Fibroblast of lung (primary cell): ENCODE measurements around the gene KAT14. TPM values are rescaled to one million over a fixed set of nuclear protein-coding genes. Genes with fewer than 3 reads are reported as not detected.
"Not testable (repeated sequence)": the region's sequence is repeated elsewhere in the genome, so short reads cannot be mapped to it uniquely, and the experiment has no call there.

Source experiments
- DNase-seq, 2 donors: peaks; one replicate each; pipeline versions ENCODE4 v3.0.0 to v3.0.0-alpha.2; 2010; ENCODE audit warnings: low read depth in 2 of 2
- H2AFZ ChIP-seq: 2 replicates; pipeline ENCODE4 v1.5.1; 2012; ENCODE audit warnings: low read length, control low read depth, inconsistent platforms
- H3K27ac ChIP-seq: 2 replicates; pipeline ENCODE4 v1.5.1; 2011; ENCODE audit warnings: low read length, control low read depth; ENCODE audit not compliant: insufficient read depth
- H3K27me3 ChIP-seq: 2 replicates; pipeline ENCODE4 v1.5.1; 2011; ENCODE audit warnings: mild to moderate bottlenecking, low read length; ENCODE audit not compliant: control insufficient read depth, insufficient read depth
- H3K36me3 ChIP-seq: 2 replicates; pipeline ENCODE4 v1.5.1; 2011; ENCODE audit warnings: low read length; ENCODE audit not compliant: control insufficient read depth, insufficient read depth
- H3K4me1 ChIP-seq: 2 replicates; pipeline ENCODE4 v1.5.1; 2011; ENCODE audit warnings: low read length; ENCODE audit not compliant: control insufficient read depth, insufficient read depth; ENCODE audit errors: extremely low read depth
- H3K4me2 ChIP-seq: 2 replicates; pipeline ENCODE4 v1.5.1; 2011; ENCODE audit warnings: low read length, control low read depth; ENCODE audit not compliant: insufficient read depth; ENCODE audit errors: extremely low read depth
- H3K4me3 ChIP-seq, 4 experiments: fragments of 200-600 bp in 1 of 4; sonication (generic) in 1 of 4; replicated peaks in 1 of 4; 2 replicates each; pipeline ENCODE4 v1.5.1; 2011 to 2016; ENCODE audit warnings: low read length in 4 of 4, low read depth in 3 of 4, mild to moderate bottlenecking in 3 of 4, control low read depth in 2 of 4, inconsistent platforms in 1 of 4, mixed read lengths in 1 of 4; ENCODE audit not compliant: insufficient read depth in 1 of 4; ENCODE audit errors: control extremely low read depth in 1 of 4
- H3K79me2 ChIP-seq: 2 replicates; pipeline ENCODE4 v1.5.1; 2012; ENCODE audit warnings: mild to moderate bottlenecking, low read length, inconsistent platforms; ENCODE audit not compliant: control insufficient read depth, insufficient read depth
- H3K9ac ChIP-seq: 2 replicates; pipeline ENCODE4 v1.5.1; 2011; ENCODE audit warnings: mild to moderate bottlenecking, low read length, control low read depth; ENCODE audit not compliant: insufficient read depth
- H3K9me3 ChIP-seq: 2 replicates; pipeline ENCODE4 v1.5.1; 2012; ENCODE audit warnings: low read depth, low read length; ENCODE audit not compliant: control insufficient read depth, insufficient read depth
- H4K20me1 ChIP-seq: 2 replicates; pipeline ENCODE4 v1.5.1; 2011; ENCODE audit warnings: low read length; ENCODE audit not compliant: control insufficient read depth, insufficient read depth; ENCODE audit errors: extremely low read depth
- CTCF ChIP-seq, 2 donors: IDR thresholded peaks in 1 of 2; conservative IDR thresholded peaks in 1 of 2; 1 replicate in 1 of 2; 2 replicates in 1 of 2; pipeline ENCODE4 v1.5.1; 2011 to 2012; ENCODE audit warnings: low read length in 2 of 2, control low read depth in 1 of 2, inconsistent platforms in 1 of 2, low read depth in 1 of 2, mild to moderate bottlenecking in 1 of 2
- EZH2 ChIP-seq: IDR thresholded peaks from 2 replicates; pipeline ENCODE4 v1.5.1; 2012; ENCODE audit warnings: low read length, control low read depth, mild to moderate bottlenecking; ENCODE audit errors: missing control alignments
- polyA plus RNA-seq, 2 donors: library from polyadenylated mRNA; depleted of rRNA in 1 of 2; stranded (reverse) in 1 of 2; unstranded in 1 of 2; fragments of >200 nt; gene quantifications; 2 replicates each; pipeline ENCODE4 v1.2.1, GENCODE V29; 2011 to 2012; ENCODE audit warnings: missing spikeins in 1 of 2
- total RNA-seq: library from RNA; depleted of rRNA; stranded (reverse); fragments of >200 nt; gene quantifications from 2 replicates; pipeline ENCODE4 v1.2.1, GENCODE V29; 2014

The KAT14 gene
- total and polyA plus RNA-seq, 2 donors (not counting 1 experiment from before 2014, with no cell fraction given), result 9.8 to 17.0 TPM

DNA sequence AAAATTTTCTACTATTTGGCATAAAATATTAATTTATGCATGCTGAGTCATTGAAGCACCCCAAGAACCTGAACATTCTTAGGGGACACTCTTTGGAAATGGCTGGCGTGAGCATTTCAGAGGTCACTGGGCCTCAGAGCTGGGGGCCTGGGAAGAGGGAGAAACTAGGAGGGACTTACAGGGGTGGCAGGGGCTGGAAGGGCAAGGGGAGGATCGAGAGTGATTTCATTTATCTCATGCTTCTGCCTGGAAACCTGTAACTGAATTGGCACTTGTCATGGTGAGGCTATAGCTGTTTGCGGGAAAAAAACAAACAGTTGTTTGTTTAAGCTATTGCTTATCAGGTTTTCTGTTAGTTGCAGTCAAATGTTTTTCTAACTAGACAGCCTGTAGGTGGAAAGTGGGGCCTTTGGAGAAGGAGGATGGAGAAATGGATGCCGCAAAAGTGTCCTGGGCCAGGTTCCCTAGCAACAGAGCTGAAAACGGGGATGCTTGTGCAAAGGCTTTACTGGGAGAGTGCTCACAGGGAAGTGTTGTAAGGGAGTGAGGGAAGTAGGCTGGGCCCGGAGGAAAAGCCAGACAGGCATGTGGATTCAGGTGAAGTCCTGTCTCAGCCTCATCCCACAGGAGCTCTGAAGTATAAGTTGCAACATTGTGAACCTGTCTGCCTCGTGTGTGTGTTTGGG, 36.4 kb upstream of the KAT14 start:
- Histone ChIP-seq H3K9me3 (no peaks in the 10 kb centered on the region), H3K36me3 (no peaks in the 10 kb centered on the region), H3K9ac (no peak overlapping the region), H3K27ac (no peak overlapping the region), H3K79me2 (no peaks in the 10 kb centered on the region), H3K27me3 (no peaks in the 10 kb centered on the region), H3K4me1 (no peaks in the 10 kb centered on the region), H3K4me2 (no peak overlapping the region), H4K20me1 (no peaks in the 10 kb centered on the region), H2AFZ (no peak overlapping the region), H3K4me3 (no peak overlapping the region)
- DNase-seq, result no peak
- no peak for TF ChIP-seq CTCF (conservative IDR thresholded peaks at IDR 0.05 in 1 of 2, IDR thresholded peaks at IDR 0.05 in 1 of 2; ENCODE audit: low read depth in 1 of 2, low read length in 2 of 2)

- TF ChIP-seq EZH2 (no peak), CTCF (conservative IDR thresholded peaks at IDR 0.05 in 1 of 2, IDR thresholded peaks at IDR 0.05 in 1 of 2; ENCODE audit: low read depth in 1 of 2, low read length in 2 of 2) (no peak)
- H3K4me1 ChIP-seq, result no peaks in the 10 kb centered on the region
- no peaks in the 10 kb centered on the region for H3K79me2 ChIP-seq
- H3K36me3 ChIP-seq, result no peaks in the 10 kb centered on the region
- H3K9me3 ChIP-seq, result no peaks in the 10 kb centered on the region
- H3K4me2 ChIP-seq, result no peak overlapping the region
- no peak overlapping the region for H2AFZ ChIP-seq
- H3K27ac ChIP-seq, result no peak overlapping the region
- H3K27me3 ChIP-seq, result no peaks in the 10 kb centered on the region
- H3K4me3 ChIP-seq, result no peak overlapping the region
- no peak for DNase-seq
- no peak overlapping the region for H3K9ac ChIP-seq
- no peaks in the 10 kb centered on the region for H4K20me1 ChIP-seq
Measured at GRCh38 chr20:18103497-18103896, 34.2 kb upstream of the KAT14 start.

DNA sequence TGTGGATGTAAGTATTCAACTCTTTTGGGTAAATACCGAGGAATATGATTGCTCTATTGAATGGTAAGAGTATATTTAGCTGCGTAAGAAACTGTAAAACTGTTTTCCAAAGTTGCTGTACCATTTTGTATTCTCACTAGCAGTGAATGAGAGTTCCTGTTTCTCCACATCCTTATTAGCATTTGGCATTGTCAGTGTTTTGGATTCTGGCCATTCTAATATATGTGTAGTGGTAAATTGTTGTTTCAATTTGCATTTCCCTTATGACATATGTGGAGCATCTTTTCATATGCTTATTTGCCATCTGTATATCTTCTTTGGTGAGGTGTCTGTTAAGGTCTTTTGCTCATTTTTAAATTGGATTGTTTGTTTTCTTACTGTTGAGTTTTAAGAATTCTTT, 29.3 kb upstream of the KAT14 start:
- Histone ChIP-seq H3K4me3 (no peak overlapping the region), H3K9me3 (no peaks in the 10 kb centered on the region), H3K27ac (no peak overlapping the region), H3K9ac (no peak overlapping the region), H4K20me1 (no peaks in the 10 kb centered on the region), H2AFZ (no peak overlapping the region), H3K4me2 (no peak overlapping the region), H3K36me3 (no peaks in the 10 kb centered on the region), H3K4me1 (no peaks in the 10 kb centered on the region), H3K27me3 (no peaks in the 10 kb centered on the region), H3K79me2 (no peaks in the 10 kb centered on the region)
- TF ChIP-seq EZH2 (no peak), CTCF (conservative IDR thresholded peaks at IDR 0.05 in 1 of 2, IDR thresholded peaks at IDR 0.05 in 1 of 2; ENCODE audit: low read depth in 1 of 2, low read length in 2 of 2) (no peak)
- DNase-seq, result no peak

GRCh38 chr20:18128574-18128973, 9.1 kb upstream of the KAT14 start:
- H3K9me3 ChIP-seq, H3K9ac ChIP-seq, H3K79me2 ChIP-seq, H2AFZ ChIP-seq, DNase-seq, H3K36me3 ChIP-seq, H3K4me1 ChIP-seq, H3K4me3 ChIP-seq, H3K4me2 ChIP-seq, H4K20me1 ChIP-seq, H3K27me3 ChIP-seq, H3K27ac ChIP-seq: not testable (repeated sequence)
